Suppressor macrophage treated with lipopolysaccharide for 1 hour (primary cell): ENCODE results near the gene SEC24C.
"Not testable (repeated sequence)": the region's sequence is repeated elsewhere in the genome, so short reads cannot be mapped to it uniquely, and the experiment has no call there.

Experiments used
- DNase-seq, 3 donors: peaks; one replicate each; pipeline ENCODE4 v3.0.0-alpha.2; 2020 to 2022

SEC24C gene

DNA sequence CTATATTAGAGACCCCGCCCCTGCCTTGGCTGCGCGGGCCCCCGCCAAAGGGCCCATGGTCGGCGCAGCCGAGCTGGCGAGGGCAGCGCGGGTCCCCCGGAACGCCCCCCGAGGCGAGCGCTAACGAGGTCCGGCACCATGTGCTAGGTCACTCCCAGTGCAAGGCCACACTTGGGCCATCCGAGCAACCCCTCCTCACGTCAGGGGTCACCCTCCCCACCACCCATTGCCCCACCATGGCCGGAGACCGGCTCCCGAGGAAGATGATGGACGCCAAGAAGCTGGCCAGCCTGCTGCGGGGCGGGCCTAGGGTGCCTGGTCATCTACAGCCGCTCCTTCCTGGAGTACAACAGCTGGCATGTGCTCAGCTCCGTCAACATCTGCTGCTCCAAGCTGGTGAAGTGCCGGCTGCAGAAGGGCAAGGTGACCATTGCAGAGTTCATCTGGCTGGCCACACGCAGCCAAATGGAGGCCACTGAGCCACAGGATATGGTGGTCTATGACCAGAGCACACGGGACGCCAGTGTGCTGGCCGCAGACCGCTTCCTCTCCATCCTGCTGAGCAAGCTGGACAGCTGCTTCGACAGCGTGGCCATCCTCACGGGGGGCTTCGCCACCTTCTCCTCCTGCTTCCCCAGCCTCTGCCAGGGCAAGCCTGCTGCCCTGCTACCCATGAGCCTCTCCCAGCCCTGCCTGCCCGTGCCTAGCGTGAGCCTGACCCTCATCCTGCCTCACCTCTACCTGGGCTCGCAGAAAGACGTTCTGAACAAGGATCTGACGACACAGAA lies 12.4 kb upstream of the SEC24C start:
- no peak for DNase-seq

DNA sequence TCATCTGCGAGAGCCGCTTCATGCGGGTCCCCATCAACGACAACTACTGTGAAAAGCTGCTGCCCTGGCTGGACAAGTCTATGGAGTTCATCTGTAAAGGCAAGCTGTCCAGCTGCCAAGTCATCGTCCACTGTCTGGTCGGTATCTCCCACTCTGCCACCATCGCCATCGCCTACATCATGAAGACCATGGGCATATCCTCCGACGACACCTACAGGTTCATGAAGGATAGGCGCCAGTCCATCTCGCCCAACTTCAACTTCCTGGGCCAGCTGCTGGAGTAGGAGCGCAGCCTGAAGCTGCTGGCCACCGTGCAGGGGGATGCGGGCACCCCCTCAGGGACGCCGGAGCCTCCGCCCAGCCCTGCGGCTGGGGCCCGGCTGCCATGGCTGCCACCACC lies 11.7 kb upstream of the SEC24C start:
- DNase-seq: no peak

DNA sequence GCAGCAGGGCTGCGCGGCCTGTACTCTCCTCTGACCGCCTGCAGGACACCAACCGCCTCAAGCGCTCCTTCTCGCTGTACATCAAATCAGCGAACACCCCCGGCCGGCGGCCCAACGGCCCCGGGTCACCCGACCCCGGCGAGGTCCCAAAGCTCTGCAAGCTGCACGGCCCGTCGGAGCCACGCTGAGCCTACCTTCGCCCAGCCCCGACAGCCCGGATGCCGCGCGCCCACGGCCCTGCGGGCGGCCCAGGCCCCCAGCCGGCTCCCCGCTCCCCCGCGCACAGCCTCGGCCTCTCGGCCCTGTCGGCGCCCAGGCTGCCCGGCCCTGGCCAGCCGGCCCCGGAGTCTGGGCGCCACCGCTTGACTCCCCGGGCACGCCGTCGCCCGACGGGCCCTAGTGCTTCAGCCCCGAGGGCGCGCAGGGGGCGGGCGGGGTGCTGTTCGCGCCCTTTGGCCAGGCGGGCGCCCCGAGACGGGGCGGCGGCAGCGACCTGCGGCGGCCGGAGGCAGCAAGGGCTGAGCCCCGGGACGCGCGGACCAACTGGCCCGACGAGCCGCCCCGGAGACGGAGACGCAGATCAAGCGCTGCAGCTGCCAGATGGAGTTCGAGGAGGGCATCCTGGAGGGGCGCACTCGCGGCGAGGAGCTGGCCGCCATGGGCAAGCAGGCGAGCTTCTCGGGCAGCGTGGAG lies 11.1 kb upstream of the SEC24C start:
- DNase-seq: no peak

DNA sequence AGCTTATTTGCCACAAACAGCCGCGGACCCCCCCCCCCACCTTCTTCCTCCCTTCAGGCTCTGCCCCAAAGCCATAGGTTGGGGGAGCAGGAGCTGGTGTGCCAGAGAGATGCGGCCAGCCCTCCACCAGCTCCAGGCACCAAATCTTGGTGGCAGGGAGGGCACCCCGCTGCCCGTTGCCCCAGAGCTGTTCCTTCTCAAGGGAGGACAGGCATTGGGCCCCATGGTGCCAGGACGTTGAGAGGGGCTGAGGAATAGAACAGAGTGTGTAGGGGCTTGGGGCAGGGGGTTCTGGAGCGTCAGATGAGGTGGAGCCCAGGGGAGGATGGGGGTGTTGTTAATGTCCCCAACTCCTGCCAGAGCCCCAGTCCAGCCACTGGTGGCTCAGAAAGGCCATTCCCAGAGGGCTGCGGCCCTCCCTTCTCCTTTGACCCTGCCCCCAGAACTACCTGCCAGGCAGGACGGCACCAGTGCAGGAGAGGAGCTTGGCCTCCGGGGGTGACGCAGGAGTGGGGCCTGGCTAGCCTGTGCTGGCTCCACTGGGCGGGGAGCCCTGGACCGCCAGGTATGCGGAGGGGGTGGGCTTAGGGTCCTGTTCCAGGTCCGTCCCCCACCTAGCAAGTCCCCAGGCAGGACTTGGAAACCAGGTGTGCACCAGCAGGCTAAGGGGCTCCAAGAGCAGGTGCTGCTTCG lies 10.0 kb upstream of the SEC24C start:
- no peak for DNase-seq

DNA sequence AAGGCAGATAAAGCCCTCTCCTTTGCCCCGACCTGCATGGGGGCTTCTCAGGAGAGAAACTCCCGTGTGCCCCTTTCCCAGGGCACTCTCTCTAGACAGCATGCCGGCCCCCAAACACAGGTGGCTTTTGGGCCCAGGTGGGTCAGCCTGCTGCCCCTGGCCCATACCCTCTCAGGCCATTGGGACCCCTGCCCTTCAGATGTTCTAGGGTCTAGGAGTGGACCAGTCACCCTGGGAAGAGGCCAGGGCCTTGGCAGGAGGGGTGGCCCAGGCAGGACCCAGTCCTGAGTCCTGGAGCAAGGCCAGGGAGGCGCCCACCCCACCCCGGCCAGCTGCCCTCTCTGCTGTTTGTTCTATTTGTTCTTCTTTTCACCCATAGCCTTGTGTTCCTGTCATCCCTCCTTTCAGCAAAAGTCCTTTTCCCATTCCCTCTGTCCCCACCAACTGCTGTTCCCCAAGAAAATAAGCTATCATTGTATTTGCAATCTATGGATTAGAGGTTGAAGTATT lies 9.3 kb upstream of the SEC24C start:
- DNase-seq: no peak

DNA sequence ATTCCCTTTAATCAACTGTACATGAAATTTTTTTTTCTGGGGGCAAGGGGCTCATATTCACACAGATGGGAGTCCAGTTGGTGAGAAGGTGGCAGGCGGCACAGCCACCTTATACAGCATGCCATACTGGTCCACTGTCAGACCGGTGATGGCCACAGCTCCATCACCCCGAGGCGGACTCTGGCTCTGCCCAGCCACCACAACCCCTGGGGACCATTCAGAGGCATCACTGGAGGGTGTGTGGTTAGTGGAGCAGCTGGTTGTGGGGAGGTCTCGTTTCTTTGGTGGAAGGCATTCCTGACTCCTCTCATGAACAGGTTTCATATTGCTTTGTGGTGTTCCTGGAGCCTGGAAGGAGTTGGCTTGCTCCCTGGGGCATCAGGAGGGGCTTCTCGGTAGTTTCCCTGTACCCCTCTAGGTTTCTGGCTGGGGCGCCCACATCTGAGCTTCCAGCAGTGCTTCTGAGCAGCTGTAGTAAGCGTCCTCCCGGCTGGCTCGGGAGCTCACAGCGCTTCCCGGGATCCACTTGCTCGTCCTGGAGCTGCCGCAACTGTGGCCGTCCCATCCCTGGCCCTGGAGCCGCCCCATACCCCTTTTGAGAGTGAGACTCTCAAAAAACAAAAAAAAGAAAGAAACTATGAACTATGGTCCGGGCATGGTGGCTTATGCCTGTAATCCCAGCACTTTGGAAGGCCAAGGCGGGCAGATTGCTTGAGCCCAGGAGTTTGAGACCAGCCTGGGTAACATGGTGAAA lies 3.5 kb upstream of the SEC24C start:
- not testable (repeated sequence) for DNase-seq

DNA sequence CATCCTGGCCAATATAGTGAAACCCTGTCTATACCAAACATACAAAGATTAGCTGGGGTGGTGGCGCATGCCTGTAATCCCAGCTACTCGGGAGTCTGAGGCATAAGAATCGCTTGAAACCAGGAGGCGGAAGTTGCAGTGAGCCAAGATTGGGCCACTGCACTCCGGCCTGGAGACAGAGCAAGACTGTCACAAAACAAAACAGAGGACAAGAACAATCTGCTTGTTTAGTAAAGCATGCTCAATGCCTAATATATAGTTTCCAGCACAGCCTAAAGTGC lies 1.8 kb upstream of the SEC24C start:
- no peak for DNase-seq

DNA sequence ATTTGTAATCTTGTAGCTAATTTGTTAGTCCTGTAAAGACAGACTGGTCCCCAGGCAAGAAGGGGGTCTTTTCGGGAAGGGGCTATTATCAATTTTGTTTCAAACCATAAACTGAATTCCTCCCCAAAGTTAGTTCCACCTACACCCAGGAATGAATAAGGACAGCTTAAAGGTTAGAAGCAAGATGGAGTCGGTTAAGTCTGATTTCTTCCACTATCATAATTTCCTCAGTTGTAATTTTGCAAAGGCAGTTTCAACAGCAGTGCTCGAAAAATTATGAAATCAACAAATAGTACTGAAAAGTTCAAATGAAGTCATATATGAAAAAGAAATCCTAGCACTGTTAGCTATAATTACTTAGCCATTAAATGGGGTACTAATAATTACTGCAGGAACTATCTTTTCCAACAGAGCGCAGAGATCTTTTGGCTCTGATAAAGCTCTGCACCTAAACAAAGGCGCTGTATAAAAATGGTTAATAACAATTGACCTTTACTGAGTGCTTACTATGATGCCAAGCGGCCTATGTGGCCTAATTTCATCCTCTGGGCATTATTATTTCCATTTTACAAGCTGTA lies 756 bp upstream of the SEC24C start:
- no peak for DNase-seq

DNA sequence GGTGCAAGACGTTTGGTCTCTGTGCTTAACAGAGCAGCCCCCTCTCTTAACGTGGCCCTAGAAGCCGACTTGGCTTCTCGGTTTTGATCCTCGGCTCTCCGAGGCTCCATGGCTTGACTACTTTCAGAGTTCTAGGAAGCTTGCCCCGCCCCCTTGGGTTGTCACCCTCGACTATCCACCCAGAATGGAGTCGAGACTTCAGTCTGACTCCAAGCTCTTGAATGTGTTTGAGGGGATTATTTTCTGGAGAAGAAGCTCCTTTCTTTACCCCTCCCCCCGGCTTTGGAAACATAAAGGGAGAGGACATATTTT lies 448 bp downstream of the SEC24C start:
- DNase-seq: peak; percentile 79 to 86 (median 79)

DNA sequence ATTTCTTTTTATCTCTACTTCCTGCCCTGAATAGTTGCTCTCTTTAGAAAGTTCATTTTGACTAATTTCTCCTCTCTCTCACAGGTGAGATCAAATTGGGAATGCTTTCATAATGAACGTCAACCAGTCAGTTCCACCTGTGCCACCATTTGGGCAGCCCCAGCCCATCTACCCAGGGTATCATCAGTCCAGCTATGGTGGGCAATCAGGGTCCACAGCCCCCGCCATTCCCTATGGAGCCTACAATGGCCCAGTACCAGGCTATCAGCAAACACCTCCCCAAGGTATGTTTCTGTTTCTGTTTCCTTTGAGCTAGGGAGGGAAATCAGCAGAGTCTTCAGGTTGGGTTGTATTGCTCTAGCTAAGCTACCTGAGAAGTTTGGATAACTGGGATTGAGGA lies 2.5 kb downstream of the SEC24C start:
- no peak for DNase-seq

DNA sequence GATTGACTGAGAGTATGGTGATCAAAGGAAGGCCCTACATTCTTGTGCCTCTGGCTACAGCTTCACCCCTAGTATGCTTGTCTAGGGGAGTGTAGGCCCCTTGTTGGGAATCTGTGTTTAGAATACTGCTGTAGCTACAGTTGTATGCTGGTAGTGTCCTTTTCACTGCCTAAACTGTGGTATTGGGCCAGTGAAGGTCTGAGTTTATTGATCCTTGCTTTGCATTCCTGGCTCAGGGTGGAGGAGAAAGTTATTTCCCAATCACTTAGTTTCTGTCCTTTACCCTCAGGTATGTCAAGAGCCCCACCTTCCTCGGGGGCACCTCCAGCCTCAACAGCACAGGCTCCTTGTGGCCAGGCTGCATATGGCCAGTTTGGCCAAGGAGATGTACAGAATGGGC lies 6.6 kb downstream of the SEC24C start:
- DNase-seq: no peak

DNA sequence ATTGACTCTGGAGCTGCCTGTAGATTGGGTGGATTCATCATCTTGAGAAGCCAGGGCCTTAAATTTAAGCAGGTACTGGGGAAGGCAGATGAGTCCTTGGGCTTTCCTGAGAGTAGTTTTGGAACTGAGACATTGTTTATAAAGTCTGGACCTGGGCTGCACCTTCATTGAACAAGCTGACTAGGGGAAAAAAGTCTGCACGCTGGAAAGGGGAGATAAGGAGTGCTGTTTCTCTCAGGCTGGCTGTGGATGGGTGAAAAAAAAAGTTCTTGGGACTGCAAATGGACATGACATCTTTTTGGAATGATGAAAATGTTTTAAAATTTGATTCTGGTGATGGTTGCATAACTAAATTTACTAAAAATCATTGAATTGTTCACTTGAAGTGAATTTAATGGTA lies 12.0 kb downstream of the SEC24C start:
- no peak for DNase-seq

DNA sequence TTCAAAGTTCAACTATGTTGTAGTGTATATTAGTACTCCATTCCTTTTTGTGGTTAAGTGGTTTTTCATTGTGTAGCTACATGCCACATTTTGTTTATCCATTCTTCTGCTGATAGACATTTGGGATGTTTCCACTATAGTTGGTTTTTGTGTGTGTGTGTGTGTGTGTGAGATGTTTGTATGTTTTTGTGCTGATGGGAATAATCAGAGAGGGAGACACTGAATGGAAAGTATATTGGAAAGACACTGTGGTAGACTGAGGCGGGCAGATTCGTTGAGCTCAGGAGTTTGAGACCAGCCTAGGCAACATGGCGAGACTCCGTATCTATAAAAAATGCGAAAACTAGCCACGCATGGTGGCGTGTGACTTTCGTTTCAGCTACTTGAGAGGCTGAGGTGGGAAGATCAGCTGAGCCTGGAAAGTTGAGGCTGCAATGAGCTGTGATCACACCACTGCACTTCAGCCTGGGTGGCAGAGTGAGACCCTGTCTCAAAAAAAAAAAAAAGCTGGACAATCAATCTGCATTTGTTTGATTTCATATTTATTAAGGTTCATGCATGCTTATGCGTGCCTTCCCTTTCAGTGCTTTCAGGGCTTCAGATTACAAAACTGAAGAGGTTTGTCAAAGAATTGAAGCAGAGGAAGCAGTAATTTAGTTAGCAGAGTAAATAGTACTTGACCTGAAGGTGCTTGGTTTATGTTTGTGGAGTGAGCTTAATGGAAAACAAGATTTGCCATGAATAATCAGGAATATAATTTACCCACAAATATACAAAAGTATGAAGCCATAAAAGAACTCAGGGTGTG lies 14.7 kb downstream of the SEC24C start:
- no peak for DNase-seq

DNA sequence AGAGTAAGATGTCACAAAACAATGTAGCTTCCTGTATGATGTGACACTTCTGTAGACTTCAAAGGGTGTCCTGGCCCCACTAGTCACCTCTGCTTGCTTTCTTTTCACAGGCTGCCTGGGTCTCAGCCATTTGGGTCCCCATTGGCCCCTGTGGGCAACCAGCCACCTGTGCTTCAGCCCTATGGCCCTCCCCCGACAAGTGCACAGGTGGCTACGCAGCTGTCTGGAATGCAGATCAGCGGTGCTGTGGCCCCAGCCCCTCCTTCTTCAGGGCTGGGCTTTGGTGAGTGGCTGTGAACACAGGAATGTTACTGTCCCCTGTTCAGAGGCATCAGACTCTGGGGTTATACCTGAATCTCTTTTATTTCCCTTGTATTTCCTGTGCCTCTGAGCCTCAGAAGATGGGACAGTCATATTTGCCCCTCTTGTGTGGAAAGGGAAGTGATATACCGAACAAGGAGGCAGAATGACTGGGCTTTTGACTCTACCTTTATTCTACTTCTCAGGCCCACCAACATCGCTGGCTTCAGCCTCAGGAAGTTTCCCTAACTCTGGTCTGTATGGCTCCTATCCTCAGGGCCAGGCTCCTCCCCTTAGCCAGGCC lies 15.4 kb downstream of the SEC24C start:
- no peak for DNase-seq

DNA sequence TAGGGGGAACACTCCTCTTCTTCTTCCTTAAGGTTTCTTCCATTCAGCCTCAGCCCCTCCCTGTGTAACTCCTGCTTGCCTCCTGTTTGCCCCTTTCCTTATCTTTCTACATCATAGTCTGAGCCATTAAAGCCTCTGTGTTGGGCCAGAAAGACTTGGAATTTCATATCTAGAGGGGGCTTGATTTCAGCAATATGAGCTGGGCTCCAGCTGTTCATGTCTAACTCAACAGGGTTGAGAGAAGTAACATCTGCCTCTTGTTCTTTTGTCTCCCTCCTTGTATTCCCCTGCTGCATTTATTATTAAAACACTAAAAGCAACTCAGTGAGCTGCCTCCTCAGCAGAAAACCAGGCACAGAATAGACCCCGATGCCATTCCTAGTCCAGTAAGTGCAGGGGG lies 17.6 kb downstream of the SEC24C start:
- DNase-seq: no peak

DNA sequence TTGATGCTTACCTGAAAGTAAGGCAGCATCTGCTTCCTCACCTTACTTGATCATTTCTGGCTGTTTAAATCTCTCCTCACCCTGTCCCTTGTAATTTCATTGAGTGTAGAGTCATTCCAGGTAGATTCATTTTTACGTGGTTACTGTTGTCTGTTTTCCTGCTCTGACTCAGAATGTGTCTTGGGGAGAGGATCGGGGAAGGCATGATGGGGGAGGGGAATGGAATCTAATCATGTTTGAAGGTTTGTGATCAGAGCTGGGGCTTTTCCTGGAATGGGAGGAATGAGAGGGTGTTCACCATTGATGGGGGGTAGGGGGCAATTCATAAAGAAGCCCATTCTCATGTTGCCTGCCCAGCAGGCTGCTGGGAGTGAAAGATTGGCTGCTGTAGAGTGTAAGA lies 18.7 kb downstream of the SEC24C start:
- DNase-seq: no peak

DNA sequence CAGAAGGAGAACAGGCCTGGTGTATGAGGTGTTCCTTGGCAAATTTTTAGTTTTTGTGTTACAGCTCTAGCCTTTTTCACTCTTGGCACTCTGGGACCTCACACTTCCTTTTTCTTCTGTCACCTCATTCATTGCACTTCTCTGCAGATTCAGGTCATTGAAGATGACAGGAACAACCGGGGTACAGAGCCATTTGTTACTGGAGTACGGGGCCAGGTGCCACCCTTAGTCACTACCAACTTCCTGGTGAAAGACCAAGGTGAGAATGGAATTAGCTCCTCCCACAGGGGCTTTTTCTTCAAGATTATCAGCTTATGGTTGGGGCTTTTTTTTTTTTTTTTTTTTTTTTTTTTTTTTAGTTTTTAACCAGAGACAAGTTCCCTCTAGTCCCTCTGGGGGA lies 19.2 kb downstream of the SEC24C start:
- no peak for DNase-seq

DNA sequence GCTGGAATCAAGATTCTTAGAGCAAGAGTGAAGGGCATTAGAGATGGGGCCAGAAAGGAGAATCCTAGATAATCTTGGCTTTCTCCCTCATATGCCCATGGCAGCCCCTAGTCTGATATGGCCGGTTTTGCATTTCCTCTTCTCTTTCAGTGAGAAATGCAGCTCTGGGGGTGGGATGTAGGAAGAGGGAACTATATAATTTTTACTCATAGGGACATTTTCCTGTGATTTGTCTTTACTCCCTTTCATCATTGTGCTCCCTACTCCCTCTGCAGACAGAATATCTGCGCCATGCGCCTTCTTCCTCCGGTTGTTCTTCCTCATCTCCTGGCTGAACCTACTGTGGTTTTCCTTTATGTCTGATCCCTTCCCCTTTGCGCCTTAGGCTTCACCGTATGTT lies 20.9 kb downstream of the SEC24C start:
- DNase-seq: peak; percentile 42 to 53 (median 52)

DNA sequence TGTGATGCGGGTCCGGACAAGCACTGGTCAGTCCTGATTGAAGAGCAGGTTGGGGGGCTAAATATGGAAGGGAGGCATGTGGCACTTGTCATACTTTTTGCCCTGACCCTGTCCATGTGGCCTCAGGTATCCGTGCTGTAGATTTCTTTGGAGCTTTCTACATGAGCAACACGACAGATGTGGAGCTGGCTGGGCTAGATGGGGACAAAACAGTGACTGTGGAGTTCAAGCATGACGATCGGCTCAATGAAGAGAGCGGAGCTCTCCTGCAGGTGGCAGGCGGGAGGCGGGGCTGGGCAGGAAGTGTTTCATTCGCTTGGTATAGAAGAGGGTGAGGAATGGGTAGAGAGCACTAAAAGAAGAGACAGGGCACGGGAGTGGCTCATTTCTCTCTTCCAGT lies 24.7 kb downstream of the SEC24C start:
- no peak for DNase-seq

DNA sequence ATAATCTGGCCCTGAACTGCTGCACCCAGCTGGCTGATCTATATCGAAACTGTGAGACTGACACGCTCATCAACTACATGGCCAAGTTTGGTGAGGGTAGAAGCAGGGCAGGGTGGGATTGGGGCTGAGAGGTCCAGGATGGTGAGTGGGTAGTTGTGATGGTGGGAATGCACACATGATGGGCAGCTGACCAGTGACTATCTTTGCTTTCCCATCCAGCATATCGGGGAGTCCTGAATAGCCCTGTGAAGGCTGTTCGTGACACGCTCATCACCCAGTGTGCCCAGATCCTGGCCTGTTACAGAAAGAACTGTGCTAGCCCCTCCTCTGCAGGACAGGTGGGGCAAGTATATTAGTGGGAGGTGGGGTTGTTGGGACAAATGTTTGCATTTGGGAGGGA lies 25.2 kb downstream of the SEC24C start:
- no peak for DNase-seq

DNA sequence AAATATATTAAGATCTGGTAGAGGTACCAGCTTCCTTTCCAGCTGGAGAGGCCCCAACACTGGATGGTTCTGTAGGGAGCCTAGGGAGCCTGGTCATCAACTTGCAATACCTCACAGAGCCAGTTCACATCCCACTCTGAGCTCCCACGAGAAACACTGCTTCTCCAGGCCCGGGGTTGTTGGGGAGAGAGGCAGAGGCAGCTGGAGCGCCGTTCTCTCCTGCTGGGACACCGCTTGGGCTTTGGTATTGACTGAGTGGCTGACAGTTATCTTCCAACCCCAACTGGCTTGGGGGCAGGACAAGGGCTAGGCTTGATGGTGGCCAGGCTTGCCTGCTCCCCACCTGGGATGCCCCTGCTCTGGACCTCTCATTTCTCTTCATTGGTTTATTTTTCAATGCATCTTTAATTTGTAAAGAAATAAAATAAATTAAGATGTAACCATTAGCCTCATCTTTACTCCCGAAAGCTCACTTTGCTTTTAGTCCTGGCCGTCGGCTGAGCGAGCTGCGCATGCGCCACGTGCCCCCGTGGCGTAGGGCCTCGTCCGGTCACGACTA lies 27.6 kb downstream of the SEC24C start:
- peak; percentile 89 to 96 (median 94) for DNase-seq
